ENCODE data around the gene TNIP2.

Gene TNIP2

DNA sequence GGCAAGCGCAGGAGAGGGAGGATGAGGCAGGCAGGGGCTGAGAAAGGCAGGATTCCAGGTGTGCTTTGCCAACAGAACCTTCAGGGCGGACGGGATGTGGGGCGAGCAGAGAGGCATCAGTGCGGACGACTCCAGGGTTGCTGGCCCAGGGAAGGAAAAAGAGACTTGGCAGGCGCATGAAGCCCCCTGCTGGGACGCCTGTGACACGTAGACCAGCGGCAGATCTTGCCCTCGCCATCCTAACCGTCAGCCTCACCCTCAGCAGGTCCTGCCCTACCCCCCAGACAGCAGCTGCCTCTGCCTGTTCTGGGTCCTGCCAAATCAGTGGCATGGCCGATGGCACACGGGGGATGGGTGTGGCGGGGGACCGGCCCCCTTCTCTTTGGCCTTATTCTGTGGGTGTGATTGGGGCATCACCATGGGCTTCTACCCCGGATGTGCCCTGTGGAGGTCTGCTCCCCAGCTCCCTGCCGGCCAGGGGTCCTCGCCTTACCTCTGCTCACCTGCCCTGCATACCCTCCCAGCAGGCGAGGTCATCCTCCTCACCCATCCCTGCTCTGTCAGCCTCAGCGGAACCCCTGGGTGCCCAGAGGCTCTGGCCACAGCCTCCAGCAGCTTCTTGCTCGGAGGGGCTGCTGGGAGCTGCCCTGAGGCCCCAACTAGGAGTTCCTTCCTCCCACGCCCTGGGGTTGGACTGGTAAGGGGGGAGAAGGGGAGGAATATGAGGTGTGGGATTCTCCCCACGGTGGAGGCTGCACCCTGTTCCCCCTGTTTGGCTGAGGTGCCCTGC, 33.9 kb upstream of the TNIP2 start:
- Histone ChIP-seq H3K9me3 (no peaks in the 10 kb centered on the region), H3K4me3 (ENCODE audit: low read depth, low read length) (no peak overlapping the region), H3K27me3 (no peaks in the 10 kb centered on the region), H3K4me1 (peaks cover 16% of the 10 kb centered on the region), H3K36me3 (no peaks in the 10 kb centered on the region)
- DNase-seq, result no peak
- TF ChIP-seq, protein P1, sequence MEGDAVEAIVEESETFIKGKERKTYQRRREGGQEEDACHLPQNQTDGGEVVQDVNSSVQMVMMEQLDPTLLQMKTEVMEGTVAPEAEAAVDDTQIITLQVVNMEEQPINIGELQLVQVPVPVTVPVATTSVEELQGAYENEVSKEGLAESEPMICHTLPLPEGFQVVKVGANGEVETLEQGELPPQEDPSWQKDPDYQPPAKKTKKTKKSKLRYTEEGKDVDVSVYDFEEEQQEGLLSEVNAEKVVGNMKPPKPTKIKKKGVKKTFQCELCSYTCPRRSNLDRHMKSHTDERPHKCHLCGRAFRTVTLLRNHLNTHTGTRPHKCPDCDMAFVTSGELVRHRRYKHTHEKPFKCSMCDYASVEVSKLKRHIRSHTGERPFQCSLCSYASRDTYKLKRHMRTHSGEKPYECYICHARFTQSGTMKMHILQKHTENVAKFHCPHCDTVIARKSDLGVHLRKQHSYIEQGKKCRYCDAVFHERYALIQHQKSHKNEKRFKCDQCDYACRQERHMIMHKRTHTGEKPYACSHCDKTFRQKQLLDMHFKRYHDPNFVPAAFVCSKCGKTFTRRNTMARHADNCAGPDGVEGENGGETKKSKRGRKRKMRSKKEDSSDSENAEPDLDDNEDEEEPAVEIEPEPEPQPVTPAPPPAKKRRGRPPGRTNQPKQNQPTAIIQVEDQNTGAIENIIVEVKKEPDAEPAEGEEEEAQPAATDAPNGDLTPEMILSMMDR (IDR thresholded peaks at IDR 0.05; ENCODE audit: low read depth, low read length), result peak; percentile 23; the same call in 1 of the 2 replicates

DNA sequence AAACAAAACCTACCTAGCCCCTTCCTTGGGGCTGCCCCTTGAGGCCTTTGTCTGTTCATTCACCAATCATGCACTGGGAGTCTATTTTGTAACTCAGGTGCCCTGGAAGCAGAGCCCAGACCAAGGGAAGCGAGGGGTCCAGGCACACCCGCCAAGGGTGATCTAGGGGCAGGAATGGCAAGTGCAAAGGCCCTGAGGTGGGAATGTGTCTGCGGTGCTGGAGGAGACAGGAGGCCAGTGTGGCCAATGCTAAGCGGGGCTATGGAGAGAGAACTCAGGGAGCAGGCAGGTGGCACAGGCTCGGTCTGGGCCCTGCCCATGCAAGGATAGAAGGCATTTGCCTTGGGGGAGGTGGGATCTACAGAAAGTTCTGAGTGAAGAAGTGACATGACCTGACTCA, 33.2 kb upstream of the TNIP2 start:
- no peaks in the 10 kb centered on the region for H3K27me3 ChIP-seq
- H3K4me3 ChIP-seq (ENCODE audit: low read depth, low read length), result no peak overlapping the region
- peaks cover 10% of the 10 kb centered on the region for H3K4me1 ChIP-seq
- H3K36me3 ChIP-seq, result no peaks in the 10 kb centered on the region
- TF ChIP-seq, protein P1 (IDR thresholded peaks at IDR 0.05; ENCODE audit: low read depth, low read length), result no peak
- no peaks in the 10 kb centered on the region for H3K9me3 ChIP-seq
- DNase-seq, result no peak

DNA sequence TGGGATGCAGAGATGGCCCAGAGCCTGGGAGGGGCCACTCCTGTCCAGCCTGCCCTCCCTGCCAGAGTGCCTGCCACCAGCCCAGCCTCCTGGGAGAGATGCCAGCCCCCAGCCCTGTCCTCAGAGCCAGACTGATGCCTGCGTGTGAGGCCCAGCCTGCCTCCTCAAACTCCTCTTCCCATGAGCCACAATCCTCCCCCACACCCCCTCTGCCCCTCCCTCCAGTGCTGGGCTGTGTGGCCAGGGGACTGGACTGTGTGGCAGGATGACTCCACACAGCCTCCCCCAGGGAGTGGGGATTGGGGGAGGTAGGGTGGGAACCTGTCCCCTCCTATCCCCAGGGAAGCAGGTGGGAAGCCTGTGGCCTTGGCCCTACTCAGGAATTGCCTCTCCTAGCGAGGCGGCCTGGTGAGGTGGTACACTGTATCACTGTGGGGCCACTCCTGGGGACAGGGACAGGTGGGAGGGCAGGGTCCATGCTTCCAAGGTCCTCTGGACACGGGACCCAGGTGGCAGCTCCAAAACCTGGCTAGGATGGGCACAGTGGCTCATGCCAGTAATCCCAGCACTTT, 32.5 kb upstream of the TNIP2 start:
- peak; percentile 47 for DNase-seq
- Histone ChIP-seq H3K36me3 (no peaks in the 10 kb centered on the region), H3K4me3 (ENCODE audit: low read depth, low read length) (no peak overlapping the region), H3K4me1 (peaks cover 4% of the 10 kb centered on the region), H3K9me3 (no peaks in the 10 kb centered on the region), H3K27me3 (no peaks in the 10 kb centered on the region)
- TF ChIP-seq, protein P1 (IDR thresholded peaks at IDR 0.05; ENCODE audit: low read depth, low read length), result no peak

DNA sequence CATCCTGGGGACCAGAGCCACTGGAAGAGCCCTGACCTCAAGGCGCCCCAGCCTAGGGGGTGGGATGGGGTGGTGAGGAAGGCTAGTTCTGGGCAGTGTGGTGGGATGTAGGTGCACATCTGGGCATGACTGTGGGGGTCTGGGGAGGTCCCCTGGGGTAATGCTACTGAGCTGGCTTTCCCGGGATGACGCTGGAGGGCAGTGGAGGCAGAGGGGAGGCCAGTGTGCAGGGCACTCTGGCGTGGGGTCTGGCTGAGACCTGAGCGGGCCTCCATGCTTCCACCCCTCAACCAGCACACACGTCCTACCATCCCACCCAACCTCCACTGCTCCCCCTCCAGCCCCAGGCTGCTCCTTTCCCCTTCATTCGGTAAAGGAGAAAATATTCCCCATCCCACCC, 32.0 kb upstream of the TNIP2 start:
- Histone ChIP-seq H3K27me3 (no peaks in the 10 kb centered on the region), H3K4me3 (ENCODE audit: low read depth, low read length) (no peak overlapping the region), H3K36me3 (no peaks in the 10 kb centered on the region), H3K4me1 (peaks cover 3% of the 10 kb centered on the region; the same call in 1 of the 2 replicates), H3K9me3 (no peaks in the 10 kb centered on the region)
- TF ChIP-seq, protein P1 (IDR thresholded peaks at IDR 0.05; ENCODE audit: low read depth, low read length), result no peak
- no peak for DNase-seq

DNA sequence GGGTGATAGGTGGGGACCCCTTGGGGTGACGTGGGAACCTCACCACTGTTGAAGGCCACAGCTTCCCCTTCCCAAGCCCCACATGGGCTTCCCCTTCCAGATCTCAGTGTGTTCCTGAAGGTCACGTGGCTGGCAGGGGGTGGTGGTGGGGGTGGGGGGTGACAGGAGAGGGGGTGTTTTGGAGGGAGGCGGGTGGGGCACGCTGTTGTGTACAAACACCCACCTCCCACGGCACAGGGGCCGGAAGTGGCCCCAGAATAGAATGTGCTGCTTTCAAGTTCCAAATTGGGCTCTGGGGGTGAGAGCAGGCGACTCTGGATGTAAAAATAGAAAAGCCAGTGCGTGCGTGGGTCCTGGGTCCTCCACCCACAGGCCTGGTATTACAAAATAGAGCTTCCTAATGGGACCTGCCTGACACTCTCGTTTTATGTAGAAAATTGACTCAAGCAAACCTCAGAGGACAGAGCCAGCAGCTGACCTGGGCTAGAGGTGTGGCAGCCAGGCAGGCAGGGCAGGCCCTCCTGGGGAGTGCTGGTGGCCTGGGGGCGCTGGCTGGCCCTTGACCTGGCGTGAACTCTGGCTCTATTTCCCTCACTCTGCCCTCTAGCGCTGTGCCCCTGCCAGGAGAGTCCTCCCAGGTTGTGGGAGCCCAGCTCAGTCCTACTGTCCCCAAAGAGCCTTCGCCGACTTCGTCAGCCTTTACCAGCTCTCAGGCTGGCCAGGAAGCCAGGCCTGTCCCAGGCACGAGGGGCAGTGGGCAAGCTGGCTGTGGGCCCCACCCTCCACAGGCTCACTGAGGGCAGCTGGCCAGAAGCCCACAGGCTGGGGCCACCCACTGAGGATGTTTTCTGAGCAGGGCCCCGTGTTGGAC, 31.3 kb upstream of the TNIP2 start:
- Histone ChIP-seq H3K4me1 (peaks cover 3% of the 10 kb centered on the region; the same call in 1 of the 2 replicates), H3K9me3 (no peaks in the 10 kb centered on the region), H3K27me3 (no peaks in the 10 kb centered on the region), H3K36me3 (no peaks in the 10 kb centered on the region), H3K4me3 (ENCODE audit: low read depth, low read length) (no peak overlapping the region)
- TF ChIP-seq, protein P1 (IDR thresholded peaks at IDR 0.05; ENCODE audit: low read depth, low read length), result no peak
- DNase-seq, result peak; percentile 8

Measured in BE2C (cell line).